HG02798 (cell line): ENCODE measurements around the gene P4HA3.

ENCODE experiments used
- ATAC-seq: cut with Tn5 transposase; IDR thresholded peaks from one replicate; pipeline ENCODE4 v1.9.1; 2021; ENCODE audit warnings: mild to moderate bottlenecking; ENCODE audit not compliant: unreplicated experiment, poor library complexity

P4HA3 gene

GRCh38 chr11:74318241-74318932 lies 6.9 kb upstream of the P4HA3 start:
- ATAC-seq: no peak

- ATAC-seq: no peak
These were observed 5.5 kb upstream of the P4HA3 start for GRCh38 chr11:74316772-74317505.

- no peak for ATAC-seq
These were observed 886 bp upstream of the P4HA3 start for GRCh38 chr11:74312326-74312725.

- ATAC-seq: no peak
These were observed 583 bp downstream of the P4HA3 start for GRCh38 chr11:74310857-74311256.

- ATAC-seq: no peak
These were observed 4.0 kb downstream of the P4HA3 start for GRCh38 chr11:74307434-74307833.

GRCh38 chr11:74306435-74307175 lies 4.8 kb downstream of the P4HA3 start:
- ATAC-seq: no peak

- no peak for ATAC-seq
These were observed 12.4 kb downstream of the P4HA3 start for GRCh38 chr11:74299015-74299414.

- ATAC-seq: no peak
These were observed 14.0 kb downstream of the P4HA3 start for GRCh38 chr11:74297484-74297883.

- ATAC-seq: no peak
These were observed 22.5 kb downstream of the P4HA3 start for GRCh38 chr11:74288911-74289310.

GRCh38 chr11:74288161-74288560 lies 23.3 kb downstream of the P4HA3 start:
- no peak for ATAC-seq

GRCh38 chr11:74284466-74284865 lies 27.0 kb downstream of the P4HA3 start:
- ATAC-seq: no peak

- no peak for ATAC-seq
These were observed 27.8 kb downstream of the P4HA3 start for GRCh38 chr11:74283580-74284180.

- ATAC-seq: no peak
These were observed 28.5 kb downstream of the P4HA3 start for GRCh38 chr11:74282914-74283371.

GRCh38 chr11:74282421-74282820 lies 29.0 kb downstream of the P4HA3 start:
- ATAC-seq: no peak

- no peak for ATAC-seq
These were observed 30.9 kb downstream of the P4HA3 start for GRCh38 chr11:74280494-74280893.

GRCh38 chr11:74279256-74279655 lies 32.2 kb downstream of the P4HA3 start:
- no peak for ATAC-seq

GRCh38 chr11:74278721-74279161 lies 32.7 kb downstream of the P4HA3 start:
- ATAC-seq: no peak

- no peak for ATAC-seq
These were observed 33.3 kb downstream of the P4HA3 start for GRCh38 chr11:74278103-74278502.

GRCh38 chr11:74276581-74276980 lies 34.9 kb downstream of the P4HA3 start:
- no peak for ATAC-seq

GRCh38 chr11:74272276-74272675 lies 39.2 kb downstream of the P4HA3 start:
- ATAC-seq: no peak
